Measurements from ENCODE around the gene CHRNA4.

The CHRNA4 gene

DNA sequence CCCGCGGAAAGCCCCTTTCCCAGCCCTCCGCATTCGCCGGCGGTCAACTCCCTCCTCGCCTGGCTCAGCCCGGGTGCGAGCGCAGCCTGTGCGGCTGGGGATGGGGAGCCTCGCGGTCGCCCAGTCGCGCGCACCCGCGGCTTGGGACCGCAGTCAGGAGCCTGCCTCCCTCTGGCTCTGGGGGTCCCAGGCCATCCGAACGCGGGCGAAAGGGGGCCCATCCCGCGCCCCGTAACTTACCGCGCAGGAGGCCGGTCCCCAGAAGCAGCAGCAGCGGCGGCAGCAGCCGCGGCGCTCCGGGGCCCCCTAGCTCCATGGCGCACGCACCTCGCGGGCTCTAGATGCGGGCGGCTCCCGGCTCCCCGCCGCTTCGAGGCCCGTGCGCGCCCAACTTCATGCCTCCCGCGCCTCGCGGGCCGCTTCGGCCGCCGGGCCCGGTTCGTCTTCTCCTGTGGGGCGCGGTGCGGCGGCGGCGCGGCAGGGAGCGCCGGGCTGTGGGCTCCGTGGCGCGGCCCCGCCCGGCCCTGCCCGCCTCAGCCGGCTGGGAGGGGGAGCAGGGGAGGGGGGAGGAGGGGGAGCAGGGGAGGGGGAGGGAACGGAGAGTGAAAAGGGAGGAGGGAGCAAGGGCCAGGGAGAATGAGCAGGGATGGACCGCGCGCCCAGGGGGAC is at the start of gene CHRNA4:
TSS of gene CHRNA4 (minus strand) at position 500 of the 669 bp plus-strand sequence. CDS start at position 316, 184 bp downstream.
- no peak for DNase-seq

DNA sequence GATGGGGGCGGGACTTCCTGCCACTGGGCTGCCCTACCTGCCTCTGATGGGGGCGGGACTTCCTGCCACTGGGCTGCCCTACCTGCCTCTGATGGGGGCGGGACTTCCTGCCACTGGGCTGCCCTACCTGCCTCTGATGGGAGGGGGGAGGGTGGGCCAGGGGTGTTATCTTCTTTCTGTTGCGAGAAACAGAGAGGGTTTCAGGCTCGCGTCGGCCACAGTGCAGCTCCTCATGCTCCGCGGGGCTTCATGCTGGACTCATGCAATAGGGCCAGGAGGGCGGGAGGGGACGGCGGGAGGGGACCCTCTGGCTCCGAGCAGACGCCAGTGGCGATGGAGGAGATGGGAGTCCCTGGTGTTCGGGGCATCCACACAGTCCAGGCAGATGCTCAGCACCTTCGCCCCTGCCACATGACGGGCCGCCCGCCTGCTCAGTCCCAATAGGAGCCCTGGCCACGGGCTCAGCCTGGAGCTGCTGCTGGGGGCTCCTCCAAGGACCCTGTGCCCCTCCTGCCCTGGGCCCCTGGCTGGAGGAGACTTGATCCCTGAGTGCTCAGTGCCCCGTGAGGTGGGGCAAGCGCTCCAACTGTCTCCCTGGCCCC is 48.8 kb upstream of the CHRNA4 start:
- no peak for DNase-seq

GRCh38 chr20:63409066-63409833 is 48.1 kb upstream of the CHRNA4 start:
- DNase-seq: no peak

GRCh38 chr20:63408684-63409046 is 47.5 kb upstream of the CHRNA4 start:
- no peak for DNase-seq

GRCh38 chr20:63407928-63408683 is 47.0 kb upstream of the CHRNA4 start:
- no peak for DNase-seq

DNA sequence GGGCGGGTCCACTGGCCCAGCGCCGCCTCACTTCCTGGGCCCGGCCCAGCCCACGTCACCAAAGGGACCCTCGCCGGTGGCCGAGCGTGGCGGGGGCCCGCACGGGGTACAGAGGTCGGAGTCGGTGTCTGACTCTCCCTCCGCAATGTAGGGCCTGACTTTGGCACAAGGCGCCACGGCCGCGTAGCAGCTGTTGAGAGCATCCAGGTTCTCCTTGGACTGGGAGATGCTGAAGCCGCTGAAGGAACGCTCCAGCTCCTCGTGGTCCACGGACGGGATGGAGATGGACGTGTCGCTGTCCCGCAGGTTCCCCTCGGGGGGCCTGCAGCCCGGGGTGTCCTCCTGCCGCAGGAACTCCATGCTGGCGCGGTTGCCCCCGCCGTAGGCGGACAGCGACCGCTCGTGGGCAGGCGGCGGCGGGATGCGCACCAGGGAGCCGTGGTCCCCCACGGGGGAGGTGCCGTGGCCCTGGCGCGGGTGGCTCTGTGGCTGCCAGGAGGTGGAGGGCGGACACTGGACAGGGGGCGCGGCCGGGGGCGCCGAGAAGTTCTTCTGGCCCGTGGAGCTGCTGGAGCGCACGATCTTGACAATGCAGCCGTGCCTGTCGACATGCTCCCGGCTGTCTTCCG is 45.6 kb upstream of the CHRNA4 start:
- DNase-seq: no peak

- DNase-seq: no peak
These were observed 44.9 kb upstream of the CHRNA4 start for GRCh38 chr20:63406011-63406410.

DNA sequence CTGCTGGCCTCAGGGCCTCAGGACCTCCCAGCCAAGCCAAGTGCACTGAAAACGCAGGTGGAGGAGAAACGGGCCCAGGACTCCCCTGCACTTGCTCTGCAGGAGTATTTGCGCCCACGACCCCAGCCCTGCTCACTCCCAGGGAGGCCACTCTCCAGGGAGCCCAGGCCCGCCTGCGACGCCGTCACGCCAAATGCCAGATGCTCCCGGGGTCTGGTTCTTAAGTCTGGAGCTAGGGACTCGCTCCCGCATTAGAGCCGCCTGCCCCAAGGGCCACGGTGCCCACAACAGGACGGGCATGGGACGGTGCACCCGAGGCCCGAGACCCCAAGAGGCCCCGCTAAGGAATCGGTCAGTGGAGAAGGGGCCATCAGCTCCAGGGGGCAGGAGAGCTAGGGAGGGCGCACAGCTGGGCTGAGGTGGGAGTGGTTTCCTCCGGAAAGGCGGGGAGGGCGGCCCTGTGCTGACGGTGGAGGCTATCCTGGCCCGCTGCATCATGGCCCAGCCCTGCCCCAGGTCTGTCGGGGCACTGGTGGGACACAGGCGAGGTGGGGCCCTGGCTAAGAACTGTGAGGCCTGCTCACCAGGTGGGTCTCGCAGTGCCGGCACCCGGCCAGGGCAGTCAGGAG is 44.1 kb upstream of the CHRNA4 start:
- no peak for DNase-seq

GRCh38 chr20:63404129-63405085 is 43.3 kb upstream of the CHRNA4 start:
- no peak for DNase-seq

DNA sequence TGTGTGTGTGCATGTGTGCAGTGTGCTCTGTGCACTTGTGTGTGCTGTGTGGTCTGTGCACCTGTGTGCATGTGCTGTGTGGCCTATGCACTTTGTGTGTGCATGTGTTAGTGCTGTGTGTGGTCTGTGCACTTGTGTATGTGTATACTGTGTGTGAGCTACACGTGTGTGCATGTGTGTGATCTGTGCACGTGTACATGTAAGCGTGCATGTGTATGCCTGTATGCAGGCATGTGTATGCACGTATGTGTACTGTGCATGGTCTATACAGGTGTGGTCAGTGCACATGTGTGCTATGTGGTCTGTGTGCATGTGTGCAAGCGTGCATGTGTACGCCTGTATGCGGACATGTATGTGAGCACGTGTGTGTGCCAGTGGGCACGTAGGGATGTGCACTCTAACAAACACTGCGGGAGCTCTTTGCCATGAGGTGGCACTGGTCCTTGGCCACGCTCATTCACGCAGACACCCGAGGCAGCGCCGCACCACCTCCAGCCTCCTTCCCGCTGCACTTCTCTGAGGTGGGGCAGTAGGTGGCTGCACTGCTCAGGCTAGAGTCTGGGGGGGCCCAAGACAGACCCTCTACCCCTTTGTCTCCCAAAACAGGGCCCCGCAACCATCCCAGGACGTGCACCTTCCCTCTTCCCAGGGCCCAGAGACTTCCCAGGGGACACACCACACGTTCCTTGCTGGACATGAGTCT is 42.4 kb upstream of the CHRNA4 start:
- DNase-seq: no peak

DNA sequence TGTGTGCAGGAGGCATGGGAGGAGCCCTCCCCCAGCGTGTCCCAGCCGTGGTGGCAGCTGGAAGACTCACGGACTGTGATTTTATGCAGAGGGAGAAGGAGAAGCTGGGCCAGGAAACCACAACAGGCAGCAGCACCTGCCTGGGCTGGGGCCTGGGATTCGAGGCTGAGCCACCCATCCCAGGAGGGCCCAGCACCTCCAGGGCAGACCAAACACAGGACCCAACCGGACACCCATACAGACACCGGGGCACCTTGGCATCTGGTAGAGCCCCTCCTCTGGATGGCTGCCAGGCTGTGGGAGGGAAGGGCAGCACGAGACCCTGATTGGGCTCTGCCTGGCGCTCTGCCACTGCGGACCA is 41.7 kb upstream of the CHRNA4 start:
- DNase-seq: no peak

DNA sequence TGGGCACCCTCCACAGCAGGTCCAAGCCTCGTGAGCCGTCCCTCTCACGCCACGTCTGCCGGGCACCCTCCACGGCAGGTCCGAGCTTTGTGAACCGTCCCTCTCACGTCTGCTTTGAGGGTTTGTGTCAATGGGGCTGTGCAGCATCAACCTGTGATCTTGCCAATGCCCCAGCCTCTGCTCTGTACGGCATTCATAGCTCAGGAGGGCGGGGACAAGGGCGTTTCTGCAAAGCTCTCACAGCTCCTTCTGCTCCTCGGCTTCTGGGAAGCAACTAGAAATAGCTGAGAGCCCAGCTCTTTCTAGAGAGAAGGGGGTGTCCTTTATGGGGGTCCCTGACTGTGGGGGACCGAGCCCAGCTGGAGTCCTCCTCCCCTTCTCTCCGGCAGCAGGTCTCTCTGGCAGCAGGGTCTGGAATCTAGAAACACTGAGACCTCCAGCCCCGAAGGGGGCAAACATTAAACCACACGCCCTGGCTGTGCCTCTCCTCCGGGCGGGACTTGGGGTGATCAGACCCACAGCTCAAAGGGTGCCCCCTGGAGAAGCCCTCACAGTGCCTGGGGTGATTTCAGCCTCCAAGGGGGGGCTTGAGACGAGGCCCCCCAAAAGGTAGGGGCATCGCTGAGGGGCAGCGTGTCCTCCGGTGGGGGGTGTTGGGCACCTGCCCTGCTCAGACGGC is 41.2 kb upstream of the CHRNA4 start:
- DNase-seq: no peak

- DNase-seq: no peak
These were observed 40.4 kb upstream of the CHRNA4 start for GRCh38 chr20:63401384-63402110.

DNA sequence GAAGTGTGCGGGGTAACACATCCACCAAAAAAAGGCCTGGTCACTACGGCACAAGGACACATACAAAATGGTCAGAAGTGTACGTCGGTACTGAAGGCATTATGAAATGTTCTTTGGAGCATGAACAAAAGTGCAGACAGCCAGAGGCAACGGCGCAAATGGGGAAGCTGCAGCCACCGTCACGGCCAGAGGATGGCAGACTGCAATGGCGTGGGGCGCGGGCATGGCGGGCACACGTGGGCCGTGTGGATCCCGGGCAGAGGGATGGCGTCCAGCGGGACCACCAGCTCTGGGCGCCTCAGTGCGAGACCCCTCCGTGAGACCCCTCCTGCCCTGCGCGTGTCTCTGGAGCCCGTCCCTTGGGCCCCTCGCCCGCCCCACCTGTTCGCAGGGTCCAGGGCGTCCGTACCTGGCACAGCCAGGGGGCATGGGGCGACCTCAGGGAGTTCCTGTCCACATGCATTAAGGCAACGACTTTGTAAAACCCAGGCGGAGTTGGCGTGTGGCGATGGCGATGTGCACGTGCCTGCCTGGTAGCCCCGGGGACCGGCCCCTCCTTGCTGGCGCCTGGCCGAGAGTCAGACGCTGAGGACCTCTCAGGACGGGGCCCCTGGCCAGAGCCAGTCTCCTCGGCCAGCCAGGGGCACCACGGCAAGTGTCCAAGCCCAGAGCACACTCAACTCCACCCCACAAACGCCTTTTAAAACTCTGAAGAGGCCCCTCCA is 39.5 kb upstream of the CHRNA4 start:
- DNase-seq: no peak

- DNase-seq: no peak
These were observed 38.6 kb upstream of the CHRNA4 start for GRCh38 chr20:63399596-63400375.

DNA sequence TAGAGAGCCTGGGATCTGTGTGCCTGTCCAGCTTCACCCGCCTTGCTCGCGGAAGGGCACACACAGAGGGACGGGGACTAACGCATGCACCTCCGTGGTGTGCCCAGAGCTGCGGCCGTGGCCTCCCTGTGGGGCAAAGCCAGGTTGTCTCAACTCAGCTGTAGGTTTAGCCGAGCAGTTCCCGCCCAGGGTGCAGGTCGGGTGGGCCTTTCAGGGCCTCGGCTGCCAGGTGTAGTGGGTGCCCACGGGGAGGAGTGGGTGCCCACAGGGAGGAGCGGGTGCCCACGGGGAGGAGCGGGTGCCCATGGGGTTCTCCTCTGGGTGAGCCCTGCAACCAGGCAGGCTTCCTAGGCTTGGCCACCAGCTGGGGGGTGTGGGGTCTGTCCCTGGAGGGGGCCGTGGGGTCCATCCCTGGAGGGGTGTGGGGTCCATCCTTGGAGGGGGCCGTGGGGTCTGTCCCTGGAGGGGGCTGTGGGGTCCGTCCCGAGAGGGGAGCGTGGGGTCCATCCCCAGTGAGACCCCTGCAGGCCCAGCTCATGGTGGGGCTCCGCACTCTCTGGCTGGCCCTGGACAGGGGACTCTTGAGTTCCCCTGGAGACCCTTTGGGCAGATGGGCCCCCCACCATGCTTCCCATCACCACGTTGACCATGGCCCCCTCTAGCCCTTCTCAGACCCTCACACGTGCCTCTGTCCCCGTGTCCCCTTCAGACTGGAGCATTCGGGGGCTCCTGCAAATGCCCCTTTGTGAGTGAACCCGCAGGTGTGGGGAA is 37.8 kb upstream of the CHRNA4 start:
- DNase-seq: no peak

GRCh38 chr20:63397946-63398450 is 36.8 kb upstream of the CHRNA4 start:
- no peak for DNase-seq
